ENCODE measurements around the gene RUNX1. TPM values are rescaled to one million over a fixed set of nuclear protein-coding genes. Genes with fewer than 3 reads are reported as not detected.

RUNX1 gene
- total RNA-seq, 1 experiment from 2014 or later = 0.52 TPM

- CTCF ChIA-PET = no interaction called here
- Histone ChIP-seq H3K27me3 (replicated peaks; ENCODE audit: insufficient read depth, low read depth, low read length, poor library complexity) (peaks cover 31% of the 10 kb centered on the region), H3K4me1 (ENCODE audit: insufficient read depth, low read length, poor library complexity, severe bottlenecking) (no peaks in the 10 kb centered on the region), H3K4me3 (ENCODE audit: low read depth, low read length, poor library complexity, severe bottlenecking) (no peak overlapping the region), H3K36me3 (ENCODE audit: insufficient read depth, low read length, poor library complexity, severe bottlenecking) (no peaks in the 10 kb centered on the region), H3K27ac (ENCODE audit: low read depth, low read length, poor library complexity, severe bottlenecking) (no peak overlapping the region), H3K9me3 (ENCODE audit: low read depth, low read length, poor library complexity, severe bottlenecking) (no peaks in the 10 kb centered on the region)
- POLR2A ChIA-PET (ENCODE audit: low non-redundant PET) = no interaction called here
- TF ChIP-seq CTCF (conservative IDR thresholded peaks at IDR 0.05; ENCODE audit: low read depth, low read length) (no peak), EZH2 (IDR thresholded peaks at IDR 0.05; ENCODE audit: borderline replicate concordance, low read depth, low read length, poor library complexity, severe bottlenecking) (no peak)
- BruUV-seq (replicated peaks) = no TSS peak
- intact Hi-C loops (cut with micrococcal nuclease; ENCODE audit: unreplicated experiment) = no loop called here
- DNase-seq (ENCODE audit: low spot score) = no peak
Observed at GRCh38 chr21:34827445-34828235, 221.5 kb downstream of the RUNX1 start.

- Histone ChIP-seq H3K36me3 (ENCODE audit: insufficient read depth, low read length, poor library complexity, severe bottlenecking) (no peaks in the 10 kb centered on the region), H3K9me3 (ENCODE audit: low read depth, low read length, poor library complexity, severe bottlenecking) (no peaks in the 10 kb centered on the region), H3K4me1 (ENCODE audit: insufficient read depth, low read length, poor library complexity, severe bottlenecking) (no peaks in the 10 kb centered on the region), H3K4me3 (ENCODE audit: low read depth, low read length, poor library complexity, severe bottlenecking) (no peak overlapping the region), H3K27me3 (replicated peaks; ENCODE audit: insufficient read depth, low read depth, low read length, poor library complexity) (peaks cover 28% of the 10 kb centered on the region), H3K27ac (ENCODE audit: low read depth, low read length, poor library complexity, severe bottlenecking) (no peak overlapping the region)
- BruUV-seq (replicated peaks) = no TSS peak
- TF ChIP-seq EZH2 (IDR thresholded peaks at IDR 0.05; ENCODE audit: borderline replicate concordance, low read depth, low read length, poor library complexity, severe bottlenecking) (no peak), CTCF (conservative IDR thresholded peaks at IDR 0.05; ENCODE audit: low read depth, low read length) (no peak)
- ChIA-PET CTCF (no interaction called here), POLR2A (ENCODE audit: low non-redundant PET) (no interaction called here)
- intact Hi-C loops (cut with micrococcal nuclease; ENCODE audit: unreplicated experiment) = no loop called here
- DNase-seq (ENCODE audit: low spot score) = no peak
Observed at GRCh38 chr21:34826836-34827235, 222.3 kb downstream of the RUNX1 start.

GRCh38 chr21:34825948-34826548, 223.1 kb downstream of the RUNX1 start:
- ChIA-PET POLR2A (ENCODE audit: low non-redundant PET) (interaction anchor here (0.6 kb wide), 1 partner anchor 803 kb away, joined by 3 read pairs; no protein-coding TSS in a partner anchor), CTCF (no interaction called here)
- TF ChIP-seq EZH2 (IDR thresholded peaks at IDR 0.05; ENCODE audit: borderline replicate concordance, low read depth, low read length, poor library complexity, severe bottlenecking) = no peak
- TF ChIP-seq CTCF (conservative IDR thresholded peaks at IDR 0.05; ENCODE audit: low read depth, low read length) = no peak
- no TSS peak for BruUV-seq (replicated peaks)
- Histone ChIP-seq H3K36me3 (ENCODE audit: insufficient read depth, low read length, poor library complexity, severe bottlenecking) (no peaks in the 10 kb centered on the region), H3K27ac (ENCODE audit: low read depth, low read length, poor library complexity, severe bottlenecking) (no peak overlapping the region), H3K27me3 (replicated peaks; ENCODE audit: insufficient read depth, low read depth, low read length, poor library complexity) (peaks cover 30% of the 10 kb centered on the region), H3K4me3 (ENCODE audit: low read depth, low read length, poor library complexity, severe bottlenecking) (no peak overlapping the region), H3K4me1 (ENCODE audit: insufficient read depth, low read length, poor library complexity, severe bottlenecking) (no peaks in the 10 kb centered on the region), H3K9me3 (ENCODE audit: low read depth, low read length, poor library complexity, severe bottlenecking) (no peaks in the 10 kb centered on the region)
- DNase-seq (ENCODE audit: low spot score) = no peak
- intact Hi-C loops (cut with micrococcal nuclease; ENCODE audit: unreplicated experiment) = no loop called here

Measured in A673 (cell line).